GM18907 (cell line): Measurements from ENCODE around the gene TNS1.

Source experiments
- ATAC-seq: cut with Tn5 transposase; IDR thresholded peaks from one replicate; pipeline ENCODE4 v1.9.1; 2021; ENCODE audit warnings: mild to moderate bottlenecking, moderate library complexity; ENCODE audit not compliant: unreplicated experiment

The TNS1 gene

DNA sequence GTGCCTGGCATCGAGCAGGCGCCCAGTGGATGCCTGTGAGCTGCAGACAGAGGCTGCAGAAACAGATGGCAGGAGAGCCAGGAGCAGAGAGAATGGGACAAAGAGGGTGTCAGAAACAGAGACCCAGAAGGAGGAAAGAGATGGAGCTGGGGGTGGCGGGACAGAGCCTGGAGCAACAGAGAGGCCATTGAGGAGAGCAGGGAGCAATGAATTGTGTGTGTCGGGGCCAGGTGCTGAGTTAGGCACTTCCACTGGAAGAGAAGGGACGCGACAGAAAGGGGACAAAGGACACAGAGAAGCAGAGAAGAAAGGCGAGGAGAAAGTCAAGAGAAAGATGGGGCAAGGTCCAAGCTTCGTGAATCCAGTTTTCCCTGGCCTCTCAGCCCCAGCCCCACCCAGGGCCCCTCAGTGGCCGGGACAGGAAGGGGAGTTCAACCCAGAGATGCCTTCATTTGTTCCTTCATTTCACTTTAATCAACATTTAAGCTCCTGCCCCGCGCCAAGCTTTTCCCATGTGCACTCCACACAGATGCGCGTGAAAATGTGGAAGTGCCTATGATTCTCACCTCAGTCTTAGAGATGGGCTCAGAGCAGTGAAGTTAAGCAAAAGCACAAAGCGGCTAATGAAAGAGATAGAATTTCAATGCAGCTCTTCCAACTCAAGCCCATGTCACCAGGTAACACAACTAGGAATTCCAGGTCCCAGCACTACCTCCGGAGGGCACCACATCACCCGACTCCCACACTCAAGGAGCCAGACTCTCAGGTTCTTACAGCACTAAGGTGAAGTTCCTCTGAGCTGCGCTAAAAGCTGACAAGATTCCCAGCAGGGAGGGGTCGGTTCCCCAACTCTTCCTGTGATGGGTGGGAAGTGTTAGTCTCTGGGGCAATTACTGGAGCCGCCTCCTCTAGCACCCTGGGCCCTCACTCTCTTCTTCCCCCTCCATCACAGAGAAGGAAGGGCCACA is 55.1 kb downstream of the TNS1 start:
- ATAC-seq = no peak

DNA sequence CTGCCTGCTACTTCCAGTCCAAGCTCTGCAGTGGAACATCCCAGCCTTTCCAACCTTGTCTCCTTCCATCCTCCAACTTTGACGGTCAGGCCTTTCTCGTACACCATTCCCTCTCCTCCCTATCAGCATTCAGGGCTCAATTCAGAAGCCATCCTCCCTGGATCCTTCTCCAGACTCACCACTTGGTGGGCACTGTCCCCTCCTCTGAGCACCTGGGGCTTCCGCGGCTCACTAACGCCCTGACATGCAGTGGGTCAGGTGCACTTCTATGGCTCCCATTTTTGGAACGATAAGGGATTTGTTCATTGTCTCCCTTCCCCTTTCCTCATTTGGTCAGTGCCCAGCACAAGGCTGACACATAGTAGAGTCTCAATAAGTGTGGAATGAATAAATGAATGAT is 56.7 kb downstream of the TNS1 start:
- no peak for ATAC-seq

DNA sequence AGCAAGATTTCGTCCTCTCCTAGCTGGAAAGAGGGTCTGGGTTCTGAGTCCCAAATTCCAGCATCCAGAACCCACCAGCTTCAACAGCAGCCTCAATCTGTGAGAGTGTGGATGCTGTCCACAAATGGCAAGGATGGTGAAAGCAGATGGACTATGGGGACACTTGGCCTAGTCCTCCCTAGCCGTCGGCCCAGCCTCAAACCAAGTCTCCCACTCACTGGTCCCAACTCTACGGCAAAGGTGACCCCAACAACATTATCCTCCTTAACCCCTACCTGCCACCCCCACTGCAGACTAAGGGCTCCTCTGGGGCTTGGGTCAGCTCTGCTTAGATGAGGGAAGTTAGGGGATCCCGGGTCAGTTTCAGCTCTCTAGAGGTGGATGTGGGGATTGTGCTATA is 57.3 kb downstream of the TNS1 start:
- ATAC-seq = no peak

- ATAC-seq = no peak
Measured at GRCh38 chr2:217944923-217945322, 57.9 kb downstream of the TNS1 start.

DNA sequence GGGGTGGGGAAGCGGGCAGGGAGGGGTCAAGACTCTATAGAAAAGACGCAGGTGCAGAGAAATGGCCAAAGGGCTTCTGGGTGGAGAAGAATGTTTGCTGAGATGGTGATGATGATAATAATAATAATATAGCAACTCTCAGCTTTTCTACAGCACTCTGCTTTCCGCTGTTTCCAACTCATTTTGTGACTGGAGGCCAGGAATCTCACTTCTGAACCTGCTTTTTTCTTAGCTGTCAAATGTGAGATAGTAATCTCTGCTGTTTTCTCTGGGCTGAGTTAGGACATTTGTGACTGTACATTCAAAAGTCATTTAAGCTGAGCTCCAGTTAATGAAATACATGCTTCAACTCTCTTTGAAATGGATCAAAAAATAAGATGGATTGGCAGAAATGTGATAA is 58.4 kb downstream of the TNS1 start:
- ATAC-seq = no peak

DNA sequence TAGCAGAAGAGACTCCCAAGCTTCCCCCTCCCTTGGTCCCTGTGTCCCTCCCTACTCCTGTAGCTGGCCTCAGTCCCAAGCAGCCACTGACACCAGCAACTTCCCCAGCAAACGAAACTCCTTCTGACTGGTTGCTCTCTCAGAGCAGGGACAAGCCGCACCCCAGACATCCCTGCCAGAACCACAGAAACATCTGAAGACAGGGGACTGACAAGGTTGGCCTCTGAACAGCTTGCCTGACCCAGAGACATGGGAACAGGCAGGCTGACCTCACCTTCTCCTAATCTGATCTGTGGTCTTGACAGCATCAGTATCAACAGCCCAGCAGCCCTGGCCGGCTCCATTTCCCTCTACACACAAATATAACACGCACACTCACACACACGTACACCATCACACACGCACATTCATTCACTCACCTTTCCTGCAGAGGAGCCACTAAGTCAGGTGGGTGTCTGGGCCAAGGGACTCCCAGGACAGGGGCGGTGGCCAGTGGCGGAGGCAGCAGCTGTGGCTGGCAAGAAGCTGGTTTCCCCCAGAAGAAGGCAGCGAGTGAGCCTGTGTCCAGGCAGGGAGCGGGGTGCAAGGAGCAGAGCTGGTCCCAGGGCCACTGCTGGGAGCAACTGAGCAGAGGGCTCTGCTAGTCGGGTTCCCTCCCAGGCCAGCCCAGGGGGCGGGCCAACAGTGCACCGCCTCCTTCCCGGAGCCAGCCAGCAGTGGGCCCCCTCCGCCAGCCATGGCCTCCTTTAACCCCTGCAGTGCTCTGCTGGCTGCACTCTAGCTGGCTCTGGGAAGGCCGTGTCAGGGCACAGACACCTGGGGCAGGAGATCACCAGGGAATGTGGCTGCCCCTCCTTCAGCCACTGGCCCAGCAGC is 59.1 kb downstream of the TNS1 start:
- ATAC-seq = no peak

- no peak for ATAC-seq
Measured at GRCh38 chr2:217942731-217943335, 60.0 kb downstream of the TNS1 start.

- ATAC-seq = no peak
Measured at GRCh38 chr2:217941886-217942728, 60.7 kb downstream of the TNS1 start.

GRCh38 chr2:217941339-217941738 is 61.5 kb downstream of the TNS1 start:
- no peak for ATAC-seq

DNA sequence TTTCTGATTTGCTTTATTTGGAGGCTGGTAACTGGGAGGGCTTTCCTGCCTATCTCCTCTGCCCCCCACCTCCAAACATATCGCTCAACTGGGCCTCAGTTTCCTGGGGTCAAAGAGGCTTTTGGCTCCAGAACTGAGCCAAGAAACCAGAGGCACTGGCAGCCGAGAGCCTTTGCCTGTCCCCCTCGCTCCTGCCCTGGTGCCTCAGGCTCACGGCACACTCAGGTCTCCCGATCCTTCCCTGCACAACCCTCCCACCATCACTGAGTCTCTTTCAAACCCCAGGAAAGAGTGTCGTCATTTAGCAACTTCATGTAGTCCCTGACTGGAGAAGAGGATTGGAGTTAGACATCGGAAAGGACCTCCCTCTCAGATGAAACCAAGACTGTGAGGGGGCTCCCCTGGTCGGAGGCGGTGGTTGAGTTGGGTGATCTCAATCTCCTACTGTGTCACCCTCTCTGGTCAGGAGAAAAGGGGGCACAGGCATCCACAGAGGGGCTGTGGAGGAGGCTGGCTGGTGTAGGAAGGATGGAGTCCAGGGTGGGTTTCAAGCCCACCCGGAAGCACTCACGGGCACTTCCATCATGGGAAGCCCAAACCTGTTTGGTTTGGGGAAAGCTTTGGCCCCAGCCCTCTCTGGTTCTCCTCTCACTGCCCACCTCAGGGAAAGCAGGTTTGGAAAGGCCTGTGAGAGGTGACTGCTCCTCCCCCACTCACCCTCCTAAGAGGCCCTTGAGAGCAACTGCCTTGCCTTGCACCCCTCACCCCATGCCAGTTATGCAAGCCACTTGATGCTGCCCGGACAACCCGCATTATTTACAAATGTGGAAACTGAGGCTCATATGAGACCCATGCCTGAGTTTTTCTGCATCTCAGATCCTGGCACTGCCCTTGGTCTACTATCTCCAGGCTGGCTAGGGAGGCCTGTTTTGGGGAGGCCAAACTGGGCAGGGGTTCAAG is 62.3 kb downstream of the TNS1 start:
- ATAC-seq = no peak

GRCh38 chr2:217939629-217940245 is 63.1 kb downstream of the TNS1 start:
- no peak for ATAC-seq

- ATAC-seq = no peak
Measured at GRCh38 chr2:217939220-217939619, 63.6 kb downstream of the TNS1 start.

DNA sequence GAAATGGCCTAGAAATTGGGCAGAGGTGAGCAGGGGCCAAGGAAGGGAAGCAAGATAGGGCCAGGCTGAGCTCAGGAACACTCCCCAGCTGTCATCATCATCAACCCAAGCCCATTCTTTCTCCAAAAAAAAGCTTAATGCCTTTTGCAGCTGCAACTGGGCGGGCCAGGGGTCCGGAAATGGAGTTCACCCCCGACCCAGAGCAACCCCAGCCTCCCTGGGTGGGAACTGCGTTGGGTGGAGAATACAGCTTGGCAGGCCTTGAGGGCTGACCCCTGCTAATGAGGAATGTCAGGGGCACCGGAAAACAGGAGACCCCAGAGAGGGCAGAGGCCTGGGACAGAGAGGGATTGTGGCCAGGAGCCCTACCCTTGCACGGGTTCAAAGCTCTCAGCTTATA is 64.8 kb downstream of the TNS1 start:
- ATAC-seq = no peak

DNA sequence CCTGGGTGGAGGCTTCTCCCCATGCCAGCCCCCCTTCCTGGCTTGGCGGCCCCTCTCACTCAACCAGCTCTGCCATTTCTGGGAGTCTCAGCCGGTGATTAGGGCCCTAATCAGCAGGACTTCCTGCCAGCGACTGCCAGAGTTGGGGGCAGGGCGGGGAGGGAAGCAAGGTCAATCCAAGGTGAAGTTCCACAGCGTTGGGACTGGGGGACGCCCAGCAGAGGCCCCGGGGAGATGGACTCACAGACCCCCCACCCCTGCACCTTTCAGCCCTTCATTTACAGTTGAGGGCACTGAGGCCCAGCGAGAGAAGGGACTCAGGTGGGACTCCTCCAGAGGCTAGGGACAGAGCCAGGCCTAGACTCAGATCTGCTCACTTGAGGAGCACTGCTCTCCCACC is 65.3 kb downstream of the TNS1 start:
- ATAC-seq = no peak

- no peak for ATAC-seq
Measured at GRCh38 chr2:217936952-217937351, 65.8 kb downstream of the TNS1 start.

DNA sequence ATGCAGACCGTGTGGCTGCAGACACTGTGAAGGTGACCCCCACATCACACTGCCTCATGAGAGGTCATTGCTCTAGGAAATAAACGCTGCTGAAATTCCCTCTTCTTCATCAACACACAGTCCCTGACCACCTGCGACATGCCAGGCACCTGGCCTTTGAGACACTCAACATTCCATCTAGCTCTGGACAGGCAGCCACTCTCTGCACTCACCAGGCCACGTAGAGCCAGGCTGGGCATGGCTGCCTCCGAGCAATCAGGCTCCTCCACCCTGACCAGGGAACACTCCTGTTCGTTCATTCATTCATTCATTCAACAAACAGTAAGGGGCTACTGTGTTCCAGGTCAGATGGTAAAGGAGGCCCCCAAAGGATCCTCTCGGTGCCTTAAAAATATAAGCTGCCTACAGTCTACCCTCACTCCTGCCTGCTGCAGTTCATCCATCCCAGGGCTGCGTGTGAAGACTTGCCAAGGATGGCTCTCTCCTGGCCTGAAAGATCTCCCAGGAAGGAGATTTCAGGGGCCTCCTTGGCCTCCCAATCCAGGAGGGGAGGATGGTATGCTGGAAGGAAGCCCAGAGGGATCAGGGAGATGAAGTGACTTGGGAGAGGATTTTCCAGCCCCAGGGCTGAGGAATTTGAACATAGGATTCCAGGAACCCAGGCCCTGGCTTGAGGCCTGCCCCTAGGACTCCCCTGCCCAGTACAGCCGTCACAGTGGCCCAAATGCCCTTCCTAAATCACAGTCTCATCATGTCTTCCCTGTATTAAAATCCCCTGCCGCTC is 66.7 kb downstream of the TNS1 start:
- no peak for ATAC-seq

DNA sequence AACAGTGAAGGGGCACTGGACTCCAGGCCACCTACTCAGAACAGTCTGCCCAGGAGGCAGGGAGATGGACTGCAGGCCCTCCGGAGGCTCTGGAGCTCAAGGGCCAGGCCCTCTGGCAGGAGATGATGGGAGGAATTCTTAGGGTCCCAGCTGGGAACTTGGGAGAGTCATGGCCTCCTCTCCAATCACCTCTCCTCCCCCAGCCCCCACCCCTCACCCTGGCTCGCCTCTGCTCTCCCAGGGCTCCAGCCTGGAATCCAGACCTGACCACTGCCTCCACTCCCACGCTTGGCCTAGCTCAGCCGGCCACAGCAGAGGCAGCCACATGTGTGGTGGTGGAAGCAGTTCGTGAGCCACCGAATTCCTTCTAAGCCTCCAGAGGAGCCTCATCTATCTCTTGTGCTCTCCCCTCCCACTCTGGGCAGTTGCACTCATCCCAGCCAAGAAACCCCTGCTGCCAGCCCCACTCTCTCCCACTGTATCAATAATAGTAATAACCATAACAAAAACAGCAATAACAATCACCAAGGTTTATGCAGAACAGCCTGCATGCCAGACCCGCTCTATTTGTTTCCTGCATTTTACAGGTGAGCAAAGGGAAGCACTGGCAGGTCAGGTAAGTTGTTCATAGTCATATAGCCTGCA is 67.4 kb downstream of the TNS1 start:
- ATAC-seq = no peak
